Measurements from ENCODE around the gene DHRS2. TPM values are rescaled to one million over a fixed set of nuclear protein-coding genes. Genes with fewer than 3 reads are reported as not detected.

The DHRS2 gene
- polyA plus RNA-seq, 1 donor from 2014 or later = 1.3 TPM

DNA sequence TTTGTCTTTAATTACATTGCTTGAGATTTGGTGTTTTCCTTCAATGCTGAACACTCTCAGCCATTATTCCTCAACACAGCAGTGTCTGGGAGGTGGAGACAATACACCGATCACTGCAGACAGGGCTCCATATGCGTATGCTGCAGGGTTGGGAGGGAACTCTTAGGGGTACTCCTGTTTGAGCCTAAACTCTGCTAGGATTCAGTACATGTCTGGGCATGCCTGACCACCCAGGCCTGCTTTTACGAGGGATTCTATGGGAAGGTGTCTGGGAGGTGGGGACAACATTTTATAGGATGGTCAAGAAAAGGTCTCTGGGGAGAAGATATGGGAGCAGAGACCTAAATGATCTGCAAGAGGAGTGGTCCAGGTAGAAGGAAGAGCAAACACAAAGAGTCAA lies 34.3 kb downstream of the DHRS2 start:
- H3K79me2 ChIP-seq (replicated peaks; ENCODE audit: insufficient read depth, low read length) = no peaks in the 10 kb centered on the region
- no peak overlapping the region for H3K9ac ChIP-seq (ENCODE audit: low read length)
- H4K20me1 ChIP-seq (ENCODE audit: insufficient read depth) = no peaks in the 10 kb centered on the region
- H3K9me2 ChIP-seq (ENCODE audit: insufficient read depth, low read length) = no peaks in the 10 kb centered on the region
- no peaks in the 10 kb centered on the region for H3F3A ChIP-seq (ENCODE audit: insufficient read depth, low read length, poor library complexity, severe bottlenecking)
- TF ChIP-seq EP300 (conservative IDR thresholded peaks at IDR 0.05; ENCODE audit: poor library complexity, severe bottlenecking) (no peak), POLR2AphosphoS5 (IDR thresholded peaks at IDR 0.05) (no peak), TAF1 (IDR thresholded peaks at IDR 0.05; ENCODE audit: low read depth) (no peak), EZH2 (IDR thresholded peaks at IDR 0.05; ENCODE audit: borderline replicate concordance, insufficient read depth, low read length, poor library complexity, severe bottlenecking) (no peak)
- TF ChIP-seq, protein P1, sequence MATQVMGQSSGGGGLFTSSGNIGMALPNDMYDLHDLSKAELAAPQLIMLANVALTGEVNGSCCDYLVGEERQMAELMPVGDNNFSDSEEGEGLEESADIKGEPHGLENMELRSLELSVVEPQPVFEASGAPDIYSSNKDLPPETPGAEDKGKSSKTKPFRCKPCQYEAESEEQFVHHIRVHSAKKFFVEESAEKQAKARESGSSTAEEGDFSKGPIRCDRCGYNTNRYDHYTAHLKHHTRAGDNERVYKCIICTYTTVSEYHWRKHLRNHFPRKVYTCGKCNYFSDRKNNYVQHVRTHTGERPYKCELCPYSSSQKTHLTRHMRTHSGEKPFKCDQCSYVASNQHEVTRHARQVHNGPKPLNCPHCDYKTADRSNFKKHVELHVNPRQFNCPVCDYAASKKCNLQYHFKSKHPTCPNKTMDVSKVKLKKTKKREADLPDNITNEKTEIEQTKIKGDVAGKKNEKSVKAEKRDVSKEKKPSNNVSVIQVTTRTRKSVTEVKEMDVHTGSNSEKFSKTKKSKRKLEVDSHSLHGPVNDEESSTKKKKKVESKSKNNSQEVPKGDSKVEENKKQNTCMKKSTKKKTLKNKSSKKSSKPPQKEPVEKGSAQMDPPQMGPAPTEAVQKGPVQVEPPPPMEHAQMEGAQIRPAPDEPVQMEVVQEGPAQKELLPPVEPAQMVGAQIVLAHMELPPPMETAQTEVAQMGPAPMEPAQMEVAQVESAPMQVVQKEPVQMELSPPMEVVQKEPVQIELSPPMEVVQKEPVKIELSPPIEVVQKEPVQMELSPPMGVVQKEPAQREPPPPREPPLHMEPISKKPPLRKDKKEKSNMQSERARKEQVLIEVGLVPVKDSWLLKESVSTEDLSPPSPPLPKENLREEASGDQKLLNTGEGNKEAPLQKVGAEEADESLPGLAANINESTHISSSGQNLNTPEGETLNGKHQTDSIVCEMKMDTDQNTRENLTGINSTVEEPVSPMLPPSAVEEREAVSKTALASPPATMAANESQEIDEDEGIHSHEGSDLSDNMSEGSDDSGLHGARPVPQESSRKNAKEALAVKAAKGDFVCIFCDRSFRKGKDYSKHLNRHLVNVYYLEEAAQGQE (IDR thresholded peaks at IDR 0.05; ENCODE audit: borderline replicate concordance) = no peak
- H3K27ac ChIP-seq (ENCODE audit: low read length) = no peak overlapping the region
- no peak overlapping the region for H3K4me3 ChIP-seq (ENCODE audit: low read length)
- H2AFZ ChIP-seq (ENCODE audit: low read depth, low read length) = no peak overlapping the region
- H3K27me3 ChIP-seq (ENCODE audit: insufficient read depth, low read depth, low read length) = no peaks in the 10 kb centered on the region
- H3K36me3 ChIP-seq (ENCODE audit: insufficient read depth, low read length) = no peaks in the 10 kb centered on the region
- no peak overlapping the region for H3K4me2 ChIP-seq (ENCODE audit: low read length)
- no peaks in the 10 kb centered on the region for H3K9me3 ChIP-seq (ENCODE audit: low read length)

DNA sequence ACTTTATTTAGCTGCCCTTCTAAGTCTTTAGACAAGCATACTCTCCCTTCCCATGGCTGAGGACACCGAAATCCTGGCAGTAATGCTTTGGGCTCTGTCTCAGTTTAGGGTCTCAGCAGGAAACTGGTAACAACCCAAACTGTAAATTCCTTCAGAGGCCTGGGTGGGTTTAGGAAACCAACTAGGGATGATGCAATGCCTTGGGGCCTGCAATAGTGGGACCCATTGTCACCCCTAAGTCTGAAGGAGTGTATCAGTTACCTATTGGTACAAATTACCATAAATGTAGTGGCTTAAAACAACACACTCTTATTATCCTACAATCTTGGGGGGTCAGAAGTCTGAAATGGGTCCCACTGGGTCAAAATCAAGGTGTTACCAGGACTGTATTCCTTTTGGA lies 36.0 kb downstream of the DHRS2 start:
- Histone ChIP-seq H3K9ac (ENCODE audit: low read length) (no peak overlapping the region), H3K79me2 (replicated peaks; ENCODE audit: insufficient read depth, low read length) (no peaks in the 10 kb centered on the region), H3K27me3 (ENCODE audit: insufficient read depth, low read depth, low read length) (no peaks in the 10 kb centered on the region), H3K4me2 (ENCODE audit: low read length) (no peak overlapping the region), H3K9me3 (ENCODE audit: low read length) (no peaks in the 10 kb centered on the region), H3K9me2 (ENCODE audit: insufficient read depth, low read length) (no peaks in the 10 kb centered on the region), H3F3A (ENCODE audit: insufficient read depth, low read length, poor library complexity, severe bottlenecking) (no peaks in the 10 kb centered on the region), H4K20me1 (ENCODE audit: insufficient read depth) (no peaks in the 10 kb centered on the region), H3K36me3 (ENCODE audit: insufficient read depth, low read length) (no peaks in the 10 kb centered on the region), H3K27ac (ENCODE audit: low read length) (no peak overlapping the region), H2AFZ (ENCODE audit: low read depth, low read length) (no peak overlapping the region), H3K4me3 (ENCODE audit: low read length) (no peak overlapping the region)
- TF ChIP-seq TAF1 (IDR thresholded peaks at IDR 0.05; ENCODE audit: low read depth) (no peak), SMC3 (conservative IDR thresholded peaks at IDR 0.05; ENCODE audit: poor library complexity) (no peak), RAD21 (conservative IDR thresholded peaks at IDR 0.05) (no peak), EP300 (conservative IDR thresholded peaks at IDR 0.05; ENCODE audit: poor library complexity, severe bottlenecking) (no peak), MXI1 (conservative IDR thresholded peaks at IDR 0.05; ENCODE audit: poor library complexity, severe bottlenecking) (no peak), EZH2 (IDR thresholded peaks at IDR 0.05; ENCODE audit: borderline replicate concordance, insufficient read depth, low read length, poor library complexity, severe bottlenecking) (no peak), POLR2AphosphoS5 (IDR thresholded peaks at IDR 0.05) (no peak)
- TF ChIP-seq, protein P2, sequence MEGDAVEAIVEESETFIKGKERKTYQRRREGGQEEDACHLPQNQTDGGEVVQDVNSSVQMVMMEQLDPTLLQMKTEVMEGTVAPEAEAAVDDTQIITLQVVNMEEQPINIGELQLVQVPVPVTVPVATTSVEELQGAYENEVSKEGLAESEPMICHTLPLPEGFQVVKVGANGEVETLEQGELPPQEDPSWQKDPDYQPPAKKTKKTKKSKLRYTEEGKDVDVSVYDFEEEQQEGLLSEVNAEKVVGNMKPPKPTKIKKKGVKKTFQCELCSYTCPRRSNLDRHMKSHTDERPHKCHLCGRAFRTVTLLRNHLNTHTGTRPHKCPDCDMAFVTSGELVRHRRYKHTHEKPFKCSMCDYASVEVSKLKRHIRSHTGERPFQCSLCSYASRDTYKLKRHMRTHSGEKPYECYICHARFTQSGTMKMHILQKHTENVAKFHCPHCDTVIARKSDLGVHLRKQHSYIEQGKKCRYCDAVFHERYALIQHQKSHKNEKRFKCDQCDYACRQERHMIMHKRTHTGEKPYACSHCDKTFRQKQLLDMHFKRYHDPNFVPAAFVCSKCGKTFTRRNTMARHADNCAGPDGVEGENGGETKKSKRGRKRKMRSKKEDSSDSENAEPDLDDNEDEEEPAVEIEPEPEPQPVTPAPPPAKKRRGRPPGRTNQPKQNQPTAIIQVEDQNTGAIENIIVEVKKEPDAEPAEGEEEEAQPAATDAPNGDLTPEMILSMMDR (IDR thresholded peaks at IDR 0.05; ENCODE audit: poor library complexity, severe bottlenecking) = no peak
- TF ChIP-seq, protein P1 (IDR thresholded peaks at IDR 0.05; ENCODE audit: borderline replicate concordance) = no peak
